Natural killer cell treated with Interleukin-12 subunit alpha and Interleukin-12 subunit beta and Interleukin-15 and Interleukin-18, amount 100 ng/mL, for 72 hours (primary cell): ENCODE measurements around the gene LYSMD1. TPM values are rescaled to one million over a fixed set of nuclear protein-coding genes. Genes with fewer than 3 reads are reported as not detected.
A peak's percentile ranks its signal among the peaks of the same experiment; 100 is the strongest.
"Not testable (repeated sequence)": the region's sequence is repeated elsewhere in the genome, so short reads cannot be mapped to it uniquely, and the experiment has no call there.

ENCODE experiments used
- ATAC-seq, 2 donors: fragments of 150-1000 bp; cut with Tn5 transposase in 1 of 2; sonication (Bioruptor Pico), chemical (Tn5 transposase) in 1 of 2; 2 replicates each; pipeline ENCODE4 v1.10.0; 2021
- DNase-seq: peaks from one replicate; pipeline ENCODE4 v3.0.0; 2022; ENCODE audit warnings: low spot score
- H3K27ac Mint-ChIP-seq, 2 donors: 1 replicate in 1 of 2; 2 replicates in 1 of 2; pipeline ENCODE4 v1.8.0; 2022; ENCODE audit warnings: mixed read lengths in 2 of 2, mild to moderate bottlenecking in 1 of 2, moderate library complexity in 1 of 2
- H3K27me3 Mint-ChIP-seq, 2 donors: 1 replicate in 1 of 2; 2 replicates in 1 of 2; pipeline ENCODE4 v1.8.0; 2022; ENCODE audit warnings: mixed read lengths in 2 of 2
- H3K36me3 Mint-ChIP-seq: one replicate; pipeline ENCODE4 v1.8.0; 2022; ENCODE audit warnings: mixed read lengths
- H3K4me1 Mint-ChIP-seq, 2 donors: 1 replicate in 1 of 2; 2 replicates in 1 of 2; pipeline ENCODE4 v1.8.0; 2022; ENCODE audit warnings: low read depth in 2 of 2, mixed read lengths in 2 of 2, mild to moderate bottlenecking in 1 of 2
- H3K4me3 Mint-ChIP-seq: one replicate; pipeline ENCODE4 v1.8.0; 2022; ENCODE audit warnings: mixed read lengths
- H3K9me3 Mint-ChIP-seq: 2 replicates; pipeline ENCODE4 v1.8.0; 2022; ENCODE audit warnings: mixed read lengths
- total RNA-seq, 2 donors: library from RNA; stranded (reverse); gene quantifications; one replicate each; pipeline ENCODE4 v1.2.3, GENCODE V29; 2022

Gene LYSMD1, protein sequence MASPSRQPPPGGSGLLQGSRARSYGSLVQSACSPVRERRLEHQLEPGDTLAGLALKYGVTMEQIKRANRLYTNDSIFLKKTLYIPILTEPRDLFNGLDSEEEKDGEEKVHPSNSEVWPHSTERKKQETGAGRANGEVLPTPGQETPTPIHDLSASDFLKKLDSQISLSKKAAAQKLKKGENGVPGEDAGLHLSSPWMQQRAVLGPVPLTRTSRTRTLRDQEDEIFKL
- 1 to 10 TPM; 5.0 to 6.3 TPM for total RNA-seq

DNA sequence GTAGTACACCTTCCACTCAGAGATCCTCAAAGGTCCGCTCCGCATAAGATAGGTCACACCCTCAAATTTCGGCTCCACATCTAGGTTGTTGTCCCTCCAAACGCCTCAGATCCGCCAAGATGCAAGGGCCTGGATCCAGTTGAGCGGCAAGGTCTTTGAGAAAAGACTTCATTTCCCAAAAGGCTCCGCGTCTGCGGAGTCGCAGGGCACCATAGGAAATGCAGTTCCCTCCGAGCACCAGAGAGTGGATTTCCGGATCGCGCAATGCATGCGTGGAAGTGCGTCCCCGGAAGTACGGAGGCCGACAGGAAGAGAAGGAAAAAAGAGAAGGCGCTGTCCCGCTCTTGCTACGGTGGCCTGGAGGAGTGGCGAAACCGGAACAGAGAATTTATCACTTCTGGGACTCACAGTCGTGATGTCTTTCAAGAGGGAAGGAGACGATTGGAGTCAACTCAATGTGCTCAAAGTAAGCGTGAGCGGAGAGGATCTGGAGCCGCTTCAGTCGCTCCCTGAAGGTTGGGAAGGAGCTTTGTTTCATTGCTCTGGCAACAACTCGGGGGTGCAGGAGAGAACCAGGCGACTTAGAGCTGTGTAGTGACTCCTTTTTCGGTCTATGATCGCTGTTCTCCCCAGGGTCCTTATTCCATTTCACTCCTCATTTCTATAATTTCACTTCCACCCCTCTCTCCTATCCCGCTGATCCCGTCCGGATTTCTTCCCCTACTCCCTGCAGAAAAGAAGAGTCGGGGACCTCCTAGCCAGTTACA, at the start of gene LYSMD1, which contains the start of gene SCNM1:
TSS of gene LYSMD1 (minus strand) at position 165 of the 767 bp plus-strand sequence. CDS start 644 bp downstream, outside the sequence.
TSS of gene SCNM1 (plus strand) at position 407 of the 767 bp plus-strand sequence. CDS start at position 416, 9 bp downstream.
- H3K4me1 Mint-ChIP-seq = peaks cover 38 to 42% of the 10 kb centered on the region in 2 donors
- no peaks in the 10 kb centered on the region for H3K27me3 Mint-ChIP-seq
- H3K27ac Mint-ChIP-seq = peak within 1 kb of the TSS; percentile 85 to 92
- DNase-seq = peak; percentile 97
- peaks cover 18% of the 10 kb centered on the region for H3K36me3 Mint-ChIP-seq
- ATAC-seq = peak; percentile 97 to 98
- peak within 1 kb of the TSS; percentile 94 for H3K4me3 Mint-ChIP-seq
- H3K9me3 Mint-ChIP-seq = no peaks in the 10 kb centered on the region

DNA sequence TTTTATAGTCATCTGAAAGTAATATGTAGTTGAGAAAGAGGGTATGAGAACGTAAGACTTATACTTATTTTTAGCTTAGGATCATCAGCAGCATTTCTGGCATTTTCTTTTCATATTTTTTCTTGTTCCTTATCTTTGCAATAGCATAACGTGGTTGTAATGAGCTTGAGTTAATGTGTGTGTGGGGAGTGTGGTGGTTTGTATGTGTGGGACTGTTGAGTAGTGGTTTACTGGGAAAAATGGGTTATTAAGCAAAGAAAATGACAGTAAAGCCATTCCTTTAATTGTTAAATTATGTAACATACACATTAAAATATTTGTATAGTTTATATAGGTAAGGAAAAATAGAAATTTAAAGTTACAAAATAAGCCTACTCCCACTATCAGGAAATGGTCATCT, 47.9 kb upstream of the LYSMD1 start:
- no peak for ATAC-seq
- DNase-seq = no peak
- peak overlapping the region in 1 of 2 donors; percentile 17 for H3K27ac Mint-ChIP-seq
- H3K36me3 Mint-ChIP-seq = no peaks in the 10 kb centered on the region
- no peak overlapping the region for H3K4me3 Mint-ChIP-seq
- peaks cover 11 to 15% of the 10 kb centered on the region in 2 donors for H3K4me1 Mint-ChIP-seq
- H3K27me3 Mint-ChIP-seq = no peaks in the 10 kb centered on the region
- H3K9me3 Mint-ChIP-seq = no peaks in the 10 kb centered on the region

DNA sequence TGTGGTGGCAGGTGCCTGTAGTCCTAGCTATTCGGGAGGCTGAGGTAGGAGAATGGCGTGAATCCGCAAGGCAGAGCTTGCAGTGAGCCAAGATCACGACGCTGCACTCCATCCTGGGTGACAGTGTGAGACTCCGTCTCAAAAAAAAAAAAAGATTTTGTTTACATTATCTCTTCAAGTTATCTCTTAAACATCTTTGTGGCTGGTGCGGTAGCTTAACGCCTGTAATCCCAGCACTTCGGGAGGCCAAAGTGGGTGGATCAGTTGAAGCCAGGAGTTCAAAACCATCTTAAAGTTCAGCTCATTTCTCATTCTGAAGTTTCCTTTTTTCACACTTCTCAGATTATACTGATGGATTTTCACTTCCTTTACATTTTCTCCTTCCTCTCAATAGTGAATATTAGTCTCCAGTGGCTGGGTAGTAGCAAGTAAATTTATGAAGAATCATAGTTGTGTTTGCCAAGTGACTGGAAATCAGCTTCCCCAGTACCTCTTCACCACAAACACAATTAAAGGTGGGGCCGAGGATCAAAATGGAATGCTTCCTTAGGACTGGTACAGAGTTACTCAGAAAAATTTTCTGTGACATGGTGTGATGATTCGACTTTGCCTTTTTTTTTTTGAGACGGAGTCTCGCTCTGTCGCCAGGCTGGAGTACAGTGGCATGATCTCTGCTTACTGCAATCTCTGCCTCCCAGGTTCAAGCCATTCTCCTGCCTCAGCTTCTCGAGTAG, 46.4 kb upstream of the LYSMD1 start:
- H3K9me3 Mint-ChIP-seq = no peaks in the 10 kb centered on the region
- H3K27me3 Mint-ChIP-seq = no peaks in the 10 kb centered on the region
- H3K36me3 Mint-ChIP-seq = no peaks in the 10 kb centered on the region
- H3K4me3 Mint-ChIP-seq = no peak overlapping the region
- ATAC-seq (no peak), DNase-seq (no peak)
- H3K4me1 Mint-ChIP-seq = peaks cover 11 to 15% of the 10 kb centered on the region in 2 donors
- H3K27ac Mint-ChIP-seq = peak overlapping the region in 1 of 2 donors; percentile 53

DNA sequence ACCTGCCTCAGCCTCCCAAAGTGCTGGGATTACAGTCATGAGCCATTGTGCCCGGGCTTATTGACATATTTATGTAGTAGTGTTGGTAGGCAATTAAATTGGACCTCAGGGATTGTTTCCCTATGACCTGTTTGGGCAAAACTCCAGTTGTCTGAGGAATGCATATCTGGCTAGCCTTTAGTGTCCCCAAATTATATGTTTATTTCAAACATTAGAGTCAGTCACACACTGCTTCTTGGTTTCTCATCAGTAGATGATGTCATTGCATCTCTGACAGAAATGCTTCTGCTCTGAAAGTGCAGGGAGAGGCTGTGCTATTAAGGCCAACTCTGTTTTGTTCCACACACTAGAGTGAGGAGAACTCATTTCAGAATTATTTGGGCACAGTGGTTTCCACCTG, 45.1 kb upstream of the LYSMD1 start:
- no peak for ATAC-seq
- Mint-ChIP-seq H3K4me3 (no peak overlapping the region), H3K27ac (peak overlapping the region in 1 of 2 donors; percentile 21), H3K4me1 (peaks cover 10 to 12% of the 10 kb centered on the region in 2 donors), H3K9me3 (no peaks in the 10 kb centered on the region), H3K27me3 (no peaks in the 10 kb centered on the region), H3K36me3 (no peaks in the 10 kb centered on the region)
- DNase-seq = no peak

DNA sequence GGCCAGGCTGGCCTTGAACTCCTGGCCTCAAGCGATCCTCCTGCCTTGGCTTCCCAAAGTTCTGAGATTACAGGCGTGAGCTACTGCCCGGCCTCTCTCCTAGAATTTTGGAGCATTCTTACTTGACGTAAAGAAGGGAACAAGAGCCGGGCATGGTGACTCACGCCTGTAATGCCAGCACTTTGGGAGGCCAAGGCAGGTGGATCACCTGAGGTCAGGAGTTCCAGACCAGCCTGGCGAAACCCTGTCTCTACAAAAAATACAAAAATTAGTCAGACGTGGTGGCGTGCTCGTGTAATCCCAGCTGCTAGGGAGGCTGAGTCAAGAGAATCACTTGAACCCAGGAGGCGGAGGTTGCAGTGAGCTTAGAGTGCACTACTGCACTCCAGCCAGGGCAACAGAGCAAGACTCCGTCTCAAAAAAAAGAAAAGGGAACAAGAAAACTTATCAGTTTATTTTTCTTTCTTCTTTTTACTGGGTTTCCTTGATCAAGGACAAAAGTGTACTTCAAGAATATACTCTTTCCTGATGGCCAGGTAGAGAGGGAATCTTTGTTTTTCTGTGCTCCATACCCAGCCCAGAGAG, 39.8 kb upstream of the LYSMD1 start:
- DNase-seq, H3K27me3 Mint-ChIP-seq, H3K4me1 Mint-ChIP-seq, H3K27ac Mint-ChIP-seq, H3K9me3 Mint-ChIP-seq, H3K4me3 Mint-ChIP-seq, ATAC-seq, H3K36me3 Mint-ChIP-seq: not testable (repeated sequence)

DNA sequence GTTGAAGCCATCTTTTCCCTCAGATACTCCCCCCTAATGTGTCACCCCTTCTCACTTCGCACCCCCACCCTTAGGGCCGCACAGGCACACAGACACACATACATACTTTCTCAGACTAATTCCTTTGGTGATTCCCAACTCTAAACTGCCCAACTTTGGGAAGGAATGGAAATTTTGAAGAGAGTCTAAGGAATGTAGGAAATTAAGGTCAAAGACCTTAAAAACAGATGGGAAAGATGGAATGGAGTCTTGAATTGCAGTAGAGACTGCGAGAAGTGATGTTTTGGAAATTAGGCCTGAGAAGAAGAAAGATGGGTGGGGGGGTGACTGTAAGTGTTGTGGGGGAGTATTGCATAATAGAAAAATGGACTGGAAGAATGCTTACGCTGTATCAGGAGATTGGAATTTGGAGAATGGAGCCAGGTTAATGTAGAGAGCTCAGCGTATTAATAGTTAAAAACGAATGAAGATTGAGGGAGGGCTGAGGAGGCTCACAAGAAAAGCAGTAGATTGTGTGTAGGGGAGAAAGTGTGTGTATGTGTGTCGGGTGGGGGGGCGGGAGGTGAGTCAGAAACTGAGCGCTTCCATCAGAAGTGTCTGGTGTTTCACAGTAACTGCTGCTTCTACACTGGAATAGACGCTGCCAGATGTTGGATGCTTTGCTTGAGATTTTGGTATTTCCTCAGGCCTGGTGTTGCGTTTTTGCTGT, 34.3 kb upstream of the LYSMD1 start:
- Mint-ChIP-seq H3K9me3 (no peaks in the 10 kb centered on the region), H3K4me1 (peaks cover 29 to 31% of the 10 kb centered on the region in 2 donors), H3K27me3 (no peaks in the 10 kb centered on the region), H3K36me3 (peaks cover 11% of the 10 kb centered on the region), H3K4me3 (peak overlapping the region; percentile 100), H3K27ac (peak overlapping the region; percentile 93 to 99)
- DNase-seq (no peak), ATAC-seq (no peak)

DNA sequence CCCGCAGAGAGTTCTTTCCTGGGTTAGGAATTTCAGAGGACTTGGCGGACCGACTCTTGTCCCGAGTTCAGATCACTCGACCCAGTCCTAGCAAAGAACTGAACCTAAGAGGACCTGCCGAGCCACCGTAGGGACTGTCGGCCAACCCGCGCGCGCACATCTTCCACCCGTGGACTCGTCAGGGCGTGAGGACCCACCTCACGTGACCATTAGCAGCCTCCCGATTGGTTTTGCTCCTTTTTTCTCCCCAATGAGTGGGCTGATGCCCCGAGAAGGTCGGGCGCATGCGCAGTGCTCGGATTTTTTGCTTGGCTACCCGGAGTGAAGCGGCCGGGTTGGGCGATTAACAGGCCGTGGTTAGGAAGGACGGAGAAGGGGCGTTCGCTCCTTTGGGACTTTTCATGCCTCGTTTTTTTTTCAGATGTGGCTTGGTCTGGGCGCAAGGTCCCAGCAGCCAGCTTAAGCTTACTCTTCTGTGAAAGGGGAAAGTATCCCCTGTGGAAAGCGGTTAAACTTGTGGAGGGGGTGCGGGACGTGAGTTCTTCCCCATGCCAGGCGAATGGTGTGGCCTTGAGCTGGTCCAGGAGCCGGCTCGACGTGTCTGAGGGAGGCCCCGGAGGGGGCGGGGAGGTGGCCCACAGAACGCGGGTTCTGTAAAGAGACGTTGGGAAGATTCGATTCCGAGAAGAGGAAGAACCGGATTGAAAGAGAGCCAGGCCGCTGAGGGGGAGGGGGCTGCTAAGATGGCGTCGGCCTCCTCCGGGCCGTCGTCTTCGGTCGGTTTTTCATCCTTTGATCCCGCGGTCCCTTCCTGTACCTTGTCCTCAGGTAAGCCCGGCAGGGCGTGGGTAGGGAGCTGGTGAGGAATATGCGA, 32.8 kb upstream of the LYSMD1 start, which contains the start of gene PIP5K1A:
TSS of gene PIP5K1A (plus strand) at position 299 of the 874 bp plus-strand sequence. CDS start at position 744, 445 bp downstream.
- peak; percentile 98 to 99 for ATAC-seq
- H3K4me1 Mint-ChIP-seq = peaks cover 29 to 31% of the 10 kb centered on the region in 2 donors
- peak within 1 kb of the TSS; percentile 93 to 99 for H3K27ac Mint-ChIP-seq
- DNase-seq = peak; percentile 98
- peaks cover 11% of the 10 kb centered on the region for H3K36me3 Mint-ChIP-seq
- peak within 1 kb of the TSS; percentile 100 for H3K4me3 Mint-ChIP-seq
- no peaks in the 10 kb centered on the region for H3K9me3 Mint-ChIP-seq
- peaks cover 0 to 3% of the 10 kb centered on the region in 2 donors for H3K27me3 Mint-ChIP-seq

DNA sequence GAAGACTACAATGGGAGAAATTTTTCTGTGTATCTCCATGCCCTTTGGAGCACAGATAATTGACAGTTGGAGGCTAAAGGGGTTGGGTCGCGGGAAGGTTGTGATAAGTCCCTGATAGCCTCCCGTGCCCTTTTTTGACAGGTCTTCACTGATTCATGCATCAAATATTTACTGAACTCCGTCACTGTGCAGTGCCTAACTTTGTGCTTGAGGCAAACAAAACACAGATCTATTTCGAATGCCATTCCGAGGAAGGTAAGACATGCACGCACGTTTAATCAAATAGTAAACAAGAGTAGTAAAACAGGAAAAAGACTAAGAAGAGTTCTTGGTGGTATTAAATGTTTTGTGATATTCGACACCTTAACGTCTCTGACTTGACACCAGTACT, 32.2 kb upstream of the LYSMD1 start:
- H3K4me3 Mint-ChIP-seq = peak overlapping the region; percentile 100
- peaks cover 0 to 3% of the 10 kb centered on the region in 2 donors for H3K27me3 Mint-ChIP-seq
- peaks cover 11% of the 10 kb centered on the region for H3K36me3 Mint-ChIP-seq

DNA sequence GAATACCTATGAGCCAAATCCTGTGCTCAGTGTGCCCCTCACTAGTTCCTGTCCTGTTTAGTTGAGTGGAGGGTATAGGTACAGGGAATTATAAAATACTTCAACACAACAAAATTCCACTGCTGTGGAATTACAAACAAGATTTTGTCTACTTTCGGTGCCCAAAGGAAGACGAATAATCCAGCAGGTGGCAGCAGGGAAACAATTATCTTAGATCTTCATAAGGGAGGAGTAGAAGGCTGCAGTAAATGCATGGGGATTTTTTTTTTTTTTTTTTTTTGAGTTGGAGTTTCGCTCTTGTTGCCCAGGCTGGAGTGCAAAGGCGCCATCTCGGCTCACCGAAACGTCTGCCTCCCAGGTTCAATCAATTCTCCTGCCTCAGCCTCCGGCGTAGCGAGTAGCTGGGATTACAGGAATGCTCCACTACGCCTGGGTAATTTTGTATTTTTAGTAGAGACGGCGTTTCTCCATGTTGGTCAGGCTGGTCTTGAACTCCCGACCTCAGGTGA, 30.6 kb upstream of the LYSMD1 start:
- Mint-ChIP-seq H3K9me3 (no peaks in the 10 kb centered on the region), H3K27me3 (peaks cover 0 to 3% of the 10 kb centered on the region in 2 donors), H3K27ac (no peak overlapping the region), H3K4me1 (peaks cover 29 to 31% of the 10 kb centered on the region in 2 donors), H3K36me3 (peaks cover 11% of the 10 kb centered on the region), H3K4me3 (peak overlapping the region; percentile 53)
- ATAC-seq (no peak), DNase-seq (no peak)

More for the DNA sequence above, 32.2 kb upstream of the LYSMD1 start:
- Mint-ChIP-seq H3K9me3 (no peaks in the 10 kb centered on the region), H3K4me1 (peaks cover 29 to 31% of the 10 kb centered on the region in 2 donors), H3K27ac (peak overlapping the region; percentile 93 to 99)
- ATAC-seq = no peak
- no peak for DNase-seq

DNA sequence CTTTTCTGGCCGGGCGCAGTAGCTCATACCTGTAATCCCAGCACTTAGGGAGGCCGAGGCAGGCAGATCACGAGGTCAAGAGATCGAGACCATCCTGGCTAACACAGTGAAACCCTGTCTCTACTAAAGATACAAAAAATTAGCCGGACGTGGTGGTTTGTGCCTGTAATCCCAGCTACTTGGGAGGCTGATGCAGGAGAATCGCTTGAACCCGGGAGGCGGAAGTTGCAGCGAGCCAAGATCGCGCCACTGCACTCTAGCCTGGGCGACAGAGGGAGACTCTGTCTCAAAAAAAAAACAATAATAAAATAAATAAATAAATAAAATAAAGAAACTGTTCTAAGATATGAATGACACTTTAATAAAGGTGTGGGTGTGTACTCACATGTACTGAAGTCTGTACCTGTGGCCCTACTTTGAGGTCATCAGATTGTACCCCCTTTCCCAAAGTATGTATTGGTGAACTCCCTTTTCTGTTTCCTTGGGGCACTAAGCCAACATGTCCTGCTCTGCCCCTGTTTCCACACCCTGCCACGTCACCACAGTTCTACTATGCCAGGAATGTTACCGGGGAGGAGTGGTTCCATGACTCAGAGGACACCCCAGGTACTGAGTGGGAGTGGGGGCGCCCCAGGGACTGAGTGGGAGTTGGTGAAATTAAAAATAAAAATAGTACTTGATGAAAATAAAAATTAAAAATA, 29.3 kb upstream of the LYSMD1 start:
- not testable (repeated sequence) for H3K4me3 Mint-ChIP-seq, H3K27me3 Mint-ChIP-seq, H3K27ac Mint-ChIP-seq, H3K9me3 Mint-ChIP-seq, ATAC-seq, DNase-seq
- Mint-ChIP-seq H3K4me1 (peaks cover 32 to 36% of the 10 kb centered on the region in 2 donors), H3K36me3 (peaks cover 11% of the 10 kb centered on the region)

DNA sequence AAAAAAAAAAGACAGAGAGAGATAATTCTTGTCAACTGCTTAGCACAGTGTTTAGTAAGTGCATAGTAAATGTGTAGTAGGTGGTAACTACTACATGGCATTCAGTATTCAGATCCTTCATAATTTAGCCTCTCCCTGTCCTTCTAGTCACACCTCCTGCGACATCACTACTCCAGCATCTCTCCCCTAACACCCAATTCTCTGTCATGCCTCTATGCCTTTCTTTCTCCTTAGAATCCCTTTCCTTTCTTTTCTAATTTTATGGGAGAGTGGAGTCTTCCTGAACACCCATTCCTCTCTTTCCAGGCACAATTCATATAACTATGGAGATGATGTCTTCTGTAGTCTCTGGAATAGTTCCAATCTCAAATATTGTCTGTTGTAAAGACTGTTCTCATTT, 28.2 kb upstream of the LYSMD1 start:
- Mint-ChIP-seq H3K36me3 (peaks cover 1% of the 10 kb centered on the region), H3K4me3 (no peak overlapping the region), H3K4me1 (peaks cover 29 to 34% of the 10 kb centered on the region in 2 donors), H3K27ac (no peak overlapping the region), H3K9me3 (no peaks in the 10 kb centered on the region), H3K27me3 (peaks cover 0 to 3% of the 10 kb centered on the region in 2 donors)
- no peak for DNase-seq
- no peak for ATAC-seq
